HG03280 (cell line): ENCODE data around the gene MARCHF2.

Experiments used
- ATAC-seq: cut with Tn5 transposase; IDR thresholded peaks from one replicate; pipeline ENCODE4 v1.9.1; 2021; ENCODE audit warnings: mild to moderate bottlenecking, moderate library complexity; ENCODE audit not compliant: unreplicated experiment

The MARCHF2 gene

GRCh38 chr19:8451885-8452284 is 38.8 kb downstream of the MARCHF2 start:
- no peak for ATAC-seq

DNA sequence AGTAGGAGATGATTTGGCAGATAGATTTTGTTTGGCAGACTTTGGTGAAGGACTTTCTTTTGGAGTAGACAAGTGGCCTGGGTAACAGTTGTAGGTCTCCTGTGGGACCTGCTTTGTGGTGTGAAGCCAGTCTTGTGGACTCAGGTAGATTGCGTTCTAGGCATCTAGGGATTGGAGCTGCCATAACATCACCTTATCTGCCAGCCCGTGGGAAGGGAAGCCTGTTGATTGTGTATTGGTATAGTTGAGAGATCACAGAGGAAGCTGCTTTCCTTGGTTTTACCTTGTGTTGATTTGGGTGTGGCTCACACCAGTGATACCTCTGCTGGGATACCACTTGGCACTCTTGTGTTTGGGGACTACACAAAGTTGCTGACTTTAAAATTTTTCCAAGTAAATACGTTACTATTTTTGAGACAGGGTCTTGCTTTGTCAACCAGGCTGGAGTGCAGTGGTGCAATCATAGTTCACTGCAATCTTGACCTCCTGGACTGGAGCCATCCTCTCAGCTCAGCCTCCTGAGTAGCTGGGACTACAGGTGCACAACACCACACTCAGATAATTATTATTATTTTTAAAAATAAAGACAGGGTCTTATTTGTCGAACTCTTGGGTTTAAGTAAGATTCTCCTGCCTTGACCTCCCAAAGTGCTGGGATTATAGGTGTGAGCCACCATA is 39.5 kb downstream of the MARCHF2 start:
- ATAC-seq = no peak

- no peak for ATAC-seq
These were observed 40.5 kb downstream of the MARCHF2 start for GRCh38 chr19:8453616-8454015.

- no peak for ATAC-seq
These were observed 41.1 kb downstream of the MARCHF2 start for GRCh38 chr19:8454218-8454617.

- ATAC-seq = no peak
These were observed 41.9 kb downstream of the MARCHF2 start for GRCh38 chr19:8455018-8455417.

DNA sequence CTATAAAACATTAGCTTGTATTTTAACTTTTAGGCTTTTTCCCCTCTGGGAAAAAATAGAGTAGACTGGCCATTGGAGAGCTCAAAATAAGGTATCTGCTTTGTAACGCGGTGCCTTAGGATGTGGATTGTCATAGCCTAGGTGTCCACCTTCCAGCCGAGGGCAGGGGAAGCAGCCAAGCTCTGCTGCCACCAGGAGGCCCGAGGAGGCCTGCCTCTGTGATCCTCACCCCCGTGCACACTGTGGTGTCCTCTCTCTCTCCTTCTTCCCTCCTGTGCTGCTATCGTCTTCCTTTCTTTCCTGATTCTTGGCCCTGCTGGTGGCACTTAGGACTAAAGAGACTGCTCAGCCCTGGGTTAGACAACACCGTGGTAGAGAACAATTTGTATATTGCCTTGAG is 43.0 kb downstream of the MARCHF2 start:
- no peak for ATAC-seq

- ATAC-seq = no peak
These were observed 44.1 kb downstream of the MARCHF2 start for GRCh38 chr19:8457209-8457608.

DNA sequence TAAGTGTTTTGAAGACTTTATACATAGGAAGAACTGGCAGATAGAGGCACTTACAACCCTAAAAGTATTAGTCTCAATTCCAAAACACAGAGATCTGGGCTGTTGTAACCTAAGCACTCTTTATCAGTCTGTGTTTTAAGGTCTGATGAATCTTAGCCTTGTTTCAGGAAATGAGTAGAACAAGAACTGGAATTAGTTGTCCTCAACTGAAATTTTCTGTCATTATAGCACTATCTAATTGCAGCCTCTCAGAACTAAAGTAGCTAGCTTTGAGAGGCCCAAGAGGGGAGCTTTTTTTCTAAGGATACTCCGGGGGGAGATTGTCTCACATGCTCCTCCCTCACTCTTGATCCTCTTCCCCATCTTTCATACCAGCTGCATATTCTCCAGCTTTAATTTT is 44.7 kb downstream of the MARCHF2 start:
- ATAC-seq = no peak

GRCh38 chr19:8458380-8458779 is 45.3 kb downstream of the MARCHF2 start:
- no peak for ATAC-seq

DNA sequence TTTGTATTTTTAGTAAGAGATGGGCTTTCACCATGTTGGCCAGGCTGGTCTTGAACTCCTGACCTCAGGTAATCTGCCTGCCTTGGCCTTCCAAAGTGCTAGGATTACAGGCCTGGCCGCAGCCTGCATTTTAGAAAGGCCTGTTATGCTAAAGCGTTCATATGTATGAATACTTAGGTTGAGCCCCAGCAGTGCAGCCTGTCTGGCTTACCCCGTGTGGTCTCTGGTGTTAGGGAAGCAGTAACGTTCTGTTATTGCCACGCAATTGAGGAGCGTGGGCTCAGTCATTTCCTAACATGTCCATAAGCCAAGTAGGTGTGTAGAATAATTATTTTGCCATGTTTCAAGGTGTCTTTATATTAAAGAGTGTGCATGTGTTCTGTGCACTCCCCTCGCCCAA is 46.0 kb downstream of the MARCHF2 start:
- ATAC-seq = no peak

- ATAC-seq = no peak
These were observed 46.6 kb downstream of the MARCHF2 start for GRCh38 chr19:8459520-8460270.

GRCh38 chr19:8460516-8461298 is 47.6 kb downstream of the MARCHF2 start:
- ATAC-seq = no peak

DNA sequence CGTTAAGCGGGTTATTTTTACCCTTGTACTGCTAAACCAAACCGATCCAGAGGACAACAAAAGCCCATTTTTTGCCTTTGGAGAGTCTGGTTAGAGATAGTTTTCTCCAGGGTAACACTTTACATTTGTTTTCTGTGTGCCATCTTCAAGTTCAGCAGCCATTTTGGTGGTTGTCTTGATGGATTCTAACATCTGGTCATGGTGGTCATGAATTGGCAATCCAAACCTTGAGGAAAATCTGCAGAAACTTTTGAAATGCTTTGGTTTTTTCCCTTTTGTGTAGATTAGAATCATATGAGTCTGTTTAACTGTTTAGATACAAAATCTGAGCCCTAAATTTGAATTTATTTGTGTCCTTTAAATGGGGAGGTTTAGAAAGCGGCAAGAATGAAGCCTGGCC is 48.3 kb downstream of the MARCHF2 start:
- ATAC-seq = no peak

DNA sequence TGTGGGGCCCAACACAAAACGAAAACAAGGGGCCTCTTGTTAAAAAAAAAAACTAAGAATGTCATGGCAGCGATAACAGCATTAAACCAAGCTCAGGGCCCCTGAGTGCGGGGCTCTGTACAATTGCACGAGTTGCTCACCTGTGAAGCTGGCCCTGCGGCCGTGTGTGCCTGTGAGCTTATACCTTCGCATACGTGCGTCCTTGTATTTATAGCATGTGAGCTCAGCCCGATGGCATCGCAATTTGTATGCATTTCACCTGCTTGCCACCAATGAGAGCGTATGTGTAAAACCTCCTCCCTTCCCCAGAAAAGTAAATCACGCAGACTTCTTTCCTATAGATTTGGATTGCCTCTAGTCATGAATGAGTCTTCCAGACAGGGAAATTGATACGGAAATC is 48.8 kb downstream of the MARCHF2 start:
- no peak for ATAC-seq

GRCh38 chr19:8462571-8462970 is 49.5 kb downstream of the MARCHF2 start:
- no peak for ATAC-seq

- no peak for ATAC-seq
These were observed 50.3 kb downstream of the MARCHF2 start for GRCh38 chr19:8463365-8463764.

GRCh38 chr19:8466018-8466417 is 52.9 kb downstream of the MARCHF2 start:
- ATAC-seq = no peak

- no peak for ATAC-seq
These were observed 55.0 kb downstream of the MARCHF2 start for GRCh38 chr19:8468124-8468523.

DNA sequence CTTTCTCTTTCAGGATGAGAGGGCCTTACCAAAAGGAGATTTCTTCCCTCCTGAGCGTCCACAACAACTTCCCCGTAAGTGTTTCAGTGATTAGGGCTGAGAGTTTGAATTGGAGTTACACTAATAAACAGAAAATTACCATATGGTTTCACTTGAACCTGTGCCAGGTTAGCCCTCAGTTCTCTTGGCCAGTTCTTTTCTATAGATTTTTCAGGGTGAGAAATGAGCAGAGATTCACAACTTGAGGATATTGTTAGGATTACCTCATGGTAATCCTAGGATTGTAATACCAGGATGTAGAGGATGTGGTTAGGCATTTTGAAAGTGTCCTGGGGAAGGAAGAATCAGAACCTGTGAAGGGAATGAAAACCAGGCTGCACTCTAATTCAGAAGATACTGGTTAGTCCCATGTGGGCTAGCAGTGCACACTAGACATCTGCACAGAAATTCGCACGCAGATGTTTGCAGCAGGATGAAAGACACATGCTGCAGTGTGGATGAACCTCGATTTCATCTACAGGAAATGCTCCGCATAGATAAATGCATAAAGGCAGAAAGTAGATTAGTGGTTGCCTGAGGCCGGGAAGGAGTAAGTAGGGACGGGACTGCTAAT is 55.8 kb downstream of the MARCHF2 start:
- ATAC-seq = no peak

- ATAC-seq = no peak
These were observed 56.7 kb downstream of the MARCHF2 start for GRCh38 chr19:8469613-8470368.
